Glomerular visceral epithelial cell (primary cell): Measurements from ENCODE around the gene FBXL16.

Experiments used
- DNase-seq: peaks from one replicate; pipeline ENCODE4 v3.0.0-alpha.2; 2016; ENCODE audit errors: extremely low spot score

FBXL16 gene

DNA sequence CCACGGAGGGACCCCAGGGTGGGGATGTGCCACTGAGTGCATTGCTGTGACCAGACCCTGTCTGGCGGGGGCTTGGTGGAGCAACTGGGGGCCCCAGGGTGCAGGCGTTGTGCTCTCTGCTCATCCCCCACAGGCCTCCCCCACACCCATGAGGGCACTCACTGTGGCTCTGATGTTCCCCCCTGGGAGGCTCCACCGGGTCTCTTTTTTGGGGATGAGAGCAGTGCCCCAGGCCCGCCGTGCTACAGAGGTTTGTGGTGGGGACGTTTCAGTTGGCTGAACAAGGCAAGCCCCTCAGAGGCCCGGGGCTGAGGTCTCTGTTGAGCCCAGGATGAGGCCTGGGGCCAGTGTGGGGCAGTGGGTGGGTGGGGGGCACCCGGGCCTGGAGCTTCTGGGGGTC, 18.1 kb upstream of the FBXL16 start:
- DNase-seq: no peak

DNA sequence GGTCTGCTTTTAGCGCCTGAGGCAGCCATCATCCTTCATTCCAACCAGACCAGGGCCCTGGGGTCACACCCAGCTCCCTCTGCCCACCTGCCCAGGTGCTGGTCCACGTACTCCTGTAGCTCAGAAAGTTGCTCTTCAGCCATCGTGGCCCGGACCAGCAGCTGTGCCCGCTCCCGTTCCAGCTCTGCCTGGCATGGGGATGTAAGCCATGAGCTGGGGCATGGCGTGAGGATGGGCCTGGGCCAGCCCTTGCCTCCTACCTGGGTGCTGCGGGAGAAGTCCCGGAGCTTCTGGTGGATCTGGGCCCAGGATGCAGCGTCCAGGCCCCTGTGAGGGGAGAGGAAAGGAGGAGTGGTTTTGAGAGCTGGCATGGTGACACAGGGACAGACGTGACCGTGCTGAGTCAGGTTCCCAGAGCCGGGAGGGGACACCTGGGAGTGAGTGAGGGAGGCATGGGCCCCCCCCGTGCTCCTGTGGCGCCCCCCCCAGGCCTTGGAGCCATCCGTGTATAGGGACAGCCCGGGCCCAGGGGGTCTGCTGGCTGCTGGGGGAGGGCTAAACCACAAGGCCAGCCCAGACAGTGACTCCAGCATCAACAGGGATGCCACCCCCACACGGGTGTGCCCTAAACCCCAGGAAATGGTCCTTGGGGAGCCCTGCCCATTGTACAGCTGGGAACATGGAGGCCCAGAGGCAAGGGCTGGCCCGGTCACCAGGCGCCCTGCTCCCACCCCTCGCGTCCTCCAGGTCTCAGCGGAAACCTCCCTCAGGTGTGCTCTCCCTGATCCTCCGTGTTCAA, 17.4 kb upstream of the FBXL16 start:
- no peak for DNase-seq

DNA sequence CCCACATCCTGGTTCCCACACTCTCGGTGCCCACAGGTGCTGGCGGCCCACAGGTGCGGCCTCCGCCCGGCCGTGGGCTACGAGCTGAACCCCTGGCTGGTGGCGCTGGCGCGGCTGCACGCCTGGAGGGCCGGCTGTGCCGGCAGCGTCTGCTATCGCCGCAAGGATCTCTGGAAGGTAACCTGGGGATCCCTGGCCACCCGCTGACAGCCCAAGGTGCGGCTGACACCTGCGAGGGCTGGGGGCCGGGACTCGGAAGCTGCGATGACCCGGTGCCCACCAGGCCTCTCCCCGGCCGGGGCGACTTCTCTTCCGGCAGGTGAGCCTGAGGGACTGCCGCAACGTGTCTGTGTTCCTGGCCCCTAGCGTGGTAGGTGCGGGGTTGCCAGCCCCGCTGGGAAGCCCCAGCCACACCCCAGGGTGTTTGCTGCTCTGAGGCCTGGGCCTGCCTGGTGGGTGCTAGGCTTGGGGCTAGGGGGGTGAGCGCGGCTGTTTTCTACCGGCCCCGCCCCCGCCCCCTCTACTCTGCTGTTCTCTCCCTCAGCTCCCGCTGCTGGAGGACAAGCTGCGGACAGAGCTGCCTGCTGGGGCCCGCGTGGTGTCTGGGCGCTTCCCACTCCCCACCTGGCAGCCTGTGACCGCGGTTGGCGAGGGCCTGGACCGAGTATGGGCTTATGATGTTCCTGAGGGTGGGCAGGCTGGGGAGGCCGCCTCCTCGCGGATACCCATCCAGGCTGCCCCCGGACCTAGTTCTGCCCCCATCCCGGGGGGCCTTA, 16.4 kb upstream of the FBXL16 start:
- no peak for DNase-seq

DNA sequence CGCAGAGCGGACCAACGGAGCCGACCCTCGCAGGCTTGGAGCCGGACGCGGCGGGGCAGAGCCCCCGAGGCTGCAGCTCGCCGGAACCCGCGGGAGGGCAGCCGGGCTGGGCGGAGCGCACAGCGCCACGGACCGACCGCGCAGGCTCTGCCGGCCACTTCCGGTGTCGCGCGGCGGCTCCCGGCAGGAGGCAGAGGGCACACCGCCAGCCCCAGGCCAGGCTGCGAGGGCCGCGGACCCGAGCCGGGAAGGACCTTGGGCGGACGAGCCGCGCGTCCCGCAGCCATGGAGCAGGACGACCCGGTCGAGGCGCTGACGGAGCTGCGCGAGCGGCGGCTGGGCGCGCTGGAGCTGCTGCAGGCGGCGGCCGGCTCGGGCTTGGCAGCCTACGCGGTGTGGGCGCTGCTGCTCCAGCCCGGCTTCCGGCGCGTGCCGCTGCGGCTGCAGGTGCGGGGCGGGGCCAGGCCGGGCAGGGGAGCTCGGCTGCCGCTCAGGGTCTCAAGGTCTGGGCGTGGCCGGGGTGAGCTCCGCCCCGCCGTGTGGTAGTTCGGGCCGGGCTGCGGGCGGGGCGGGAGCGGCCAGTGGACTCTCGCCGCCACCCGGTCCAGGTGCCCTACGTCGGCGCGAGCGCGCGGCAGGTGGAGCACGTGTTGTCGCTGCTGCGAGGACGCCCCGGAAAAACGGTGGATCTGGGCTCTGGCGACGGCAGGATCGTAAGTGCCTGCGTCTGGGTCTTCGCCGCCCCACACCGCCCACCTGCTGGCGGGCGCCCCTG, 15.6 kb upstream of the FBXL16 start, which contains the start of gene ANTKMT:
ANTKMT (plus strand) TSS at position 157 of the 775 bp plus-strand sequence; CDS start at position 286, 129 bp downstream.
- DNase-seq: peak; percentile 84

DNA sequence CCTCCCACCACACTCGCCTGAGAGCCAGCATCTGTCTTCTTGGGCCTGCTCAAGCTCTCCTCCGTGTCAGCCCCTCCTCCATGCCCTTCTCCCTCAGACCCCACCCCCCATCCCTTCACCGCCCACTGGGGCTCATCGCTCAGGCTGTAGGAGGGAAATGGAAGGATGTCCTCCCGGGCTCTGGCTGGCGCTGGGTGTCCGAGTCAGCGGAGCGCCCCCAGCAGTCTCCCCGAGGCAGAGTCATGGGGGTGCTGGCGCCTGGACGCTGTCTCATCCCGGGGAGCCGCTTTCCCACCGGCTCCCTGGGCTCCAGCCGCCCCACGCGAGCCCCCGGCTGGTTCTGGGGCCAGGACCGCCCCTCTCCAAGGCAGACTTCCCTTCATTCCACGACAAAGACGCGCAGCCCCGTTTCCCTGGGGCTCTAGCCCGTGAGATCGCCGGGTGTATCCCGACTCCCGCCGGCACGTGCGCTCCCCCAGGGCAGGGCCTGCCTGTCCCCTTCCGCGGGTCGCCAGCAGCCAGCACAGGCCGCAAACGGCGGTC, 14.9 kb upstream of the FBXL16 start:
- DNase-seq: peak; percentile 72

DNA sequence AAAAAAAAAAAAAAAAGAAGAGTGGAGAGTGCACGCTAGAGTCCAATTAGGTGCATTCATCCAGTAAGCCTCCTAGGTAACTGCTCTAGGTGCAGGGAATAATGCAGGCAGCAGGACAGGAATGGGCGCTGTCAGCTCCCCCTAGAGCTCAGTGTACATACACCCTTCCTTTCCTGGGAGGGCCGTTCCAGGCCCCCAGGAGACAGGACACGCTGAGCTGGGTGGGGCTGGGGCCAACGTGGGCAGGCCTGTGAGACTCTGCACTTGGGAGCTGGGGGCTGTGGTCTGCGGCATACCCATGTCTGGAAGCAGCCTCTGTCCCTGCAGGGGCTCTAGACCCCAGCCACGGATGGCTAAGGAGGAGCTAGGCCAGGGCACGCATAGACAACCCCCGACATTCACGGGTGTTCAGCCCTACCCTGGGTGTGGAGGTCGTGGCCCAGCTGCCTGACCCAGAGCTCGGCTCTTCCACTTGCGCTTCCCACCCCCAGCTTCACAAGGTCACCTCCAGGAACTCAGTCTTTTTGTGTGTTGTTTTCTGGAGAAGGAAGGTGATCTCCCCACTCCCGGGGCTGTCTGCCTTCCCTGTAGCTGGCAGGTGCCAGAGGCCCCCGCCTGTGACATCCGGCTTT, 14.3 kb upstream of the FBXL16 start:
- DNase-seq: peak; percentile 43

DNA sequence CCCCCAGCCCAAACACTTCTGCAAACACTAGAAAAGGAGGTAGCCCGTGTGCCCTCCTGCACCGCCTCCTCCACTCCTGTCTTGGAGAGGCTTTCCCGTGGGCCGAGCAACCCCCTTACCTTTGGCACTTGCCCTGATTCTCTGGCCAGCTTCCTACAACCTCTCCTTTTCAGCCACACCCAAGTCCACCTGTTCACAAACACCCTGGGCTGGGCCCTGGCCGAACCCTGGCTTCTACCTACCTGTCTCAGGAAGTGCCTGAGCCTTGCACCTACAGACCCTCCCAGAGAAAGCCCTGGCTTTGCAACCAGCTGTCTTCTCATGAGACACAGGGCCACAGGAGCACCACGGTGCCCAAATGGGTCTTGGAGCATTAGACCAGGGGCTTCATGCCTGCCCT, 13.3 kb upstream of the FBXL16 start:
- no peak for DNase-seq

DNA sequence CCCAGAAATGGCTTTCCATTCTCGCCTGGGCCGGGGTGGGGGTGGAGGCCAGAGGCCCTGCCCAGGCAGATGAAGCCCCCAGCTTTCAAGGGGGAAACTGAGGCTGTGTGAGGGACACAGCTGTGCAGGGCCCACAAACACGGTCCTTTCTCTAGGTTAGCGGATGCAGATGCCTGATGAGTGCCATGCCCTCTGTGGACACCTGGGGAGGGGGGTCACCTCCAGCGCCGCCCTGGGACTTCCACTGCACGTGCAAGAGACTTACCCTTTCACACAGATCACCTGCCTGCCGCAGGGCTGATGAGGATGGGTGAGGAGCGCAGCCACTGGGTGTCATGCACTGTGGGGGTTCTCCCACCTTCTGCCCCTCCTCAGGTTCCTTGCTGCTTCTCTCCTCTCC, 12.8 kb upstream of the FBXL16 start:
- no peak for DNase-seq

DNA sequence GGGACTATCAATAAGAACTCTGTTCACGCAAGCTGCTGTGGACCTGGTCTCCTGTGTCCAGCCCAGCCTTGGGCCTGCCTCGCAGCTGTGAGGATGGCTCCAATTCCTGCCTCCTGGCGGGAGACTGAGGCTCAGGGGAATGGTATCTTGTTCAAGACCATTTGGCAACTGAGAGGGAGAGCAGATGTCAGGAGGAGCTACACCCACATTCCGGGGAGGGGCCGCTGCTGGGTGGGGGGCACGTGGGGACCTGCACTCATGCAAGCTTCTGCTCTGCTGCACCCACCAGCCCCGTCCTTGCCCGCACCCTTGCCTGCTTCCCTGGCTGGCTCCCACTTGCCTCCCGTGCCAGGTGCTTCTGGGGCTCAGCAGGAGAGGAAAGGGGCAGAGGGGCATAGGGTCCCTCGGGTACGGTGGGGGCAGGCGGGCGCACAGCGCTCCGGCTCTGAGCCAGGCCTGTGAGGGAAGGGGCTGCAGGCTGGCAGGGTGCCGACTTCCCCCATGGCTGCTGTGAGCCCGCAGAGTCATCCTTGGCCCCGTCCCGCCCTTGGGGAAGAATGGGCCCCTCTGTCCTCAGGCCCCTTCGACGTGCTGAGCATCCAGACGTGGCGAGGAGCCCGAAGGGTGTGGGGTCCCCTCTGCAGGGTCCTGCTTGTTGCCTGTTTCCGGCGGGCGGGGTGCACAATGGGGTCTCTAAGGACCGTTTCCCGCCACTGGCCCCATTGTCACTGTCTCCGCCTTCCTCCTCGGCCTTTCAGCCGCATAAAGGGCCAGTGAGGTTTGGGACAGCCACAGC, 12.0 kb upstream of the FBXL16 start:
- DNase-seq: no peak

DNA sequence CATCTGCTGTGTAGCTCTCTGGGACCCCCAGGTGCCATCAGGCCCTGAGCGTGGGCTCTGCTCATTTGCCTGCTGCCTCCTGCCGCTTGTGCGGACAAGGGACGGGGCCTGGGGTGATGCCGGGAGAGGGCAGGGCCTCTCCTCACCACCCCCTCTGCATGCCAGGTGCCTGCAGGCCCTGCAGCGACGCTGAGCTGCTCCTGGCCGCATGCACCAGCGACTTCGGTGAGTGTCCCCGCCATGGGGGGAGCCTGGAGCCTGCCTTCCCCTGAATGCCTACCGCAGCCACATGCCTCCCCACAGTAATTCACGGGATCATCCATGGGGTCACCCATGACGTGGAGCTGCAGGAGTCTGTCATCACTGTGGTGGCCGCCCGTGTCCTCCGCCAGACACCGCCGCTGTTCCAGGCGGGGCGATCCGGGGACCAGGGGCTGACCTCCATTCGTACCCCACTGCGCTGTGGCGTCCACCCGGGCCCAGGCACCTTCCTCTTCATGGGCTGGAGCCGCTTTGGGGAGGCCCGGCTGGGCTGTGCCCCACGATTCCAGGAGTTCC, 11.2 kb upstream of the FBXL16 start:
- no peak for DNase-seq

DNA sequence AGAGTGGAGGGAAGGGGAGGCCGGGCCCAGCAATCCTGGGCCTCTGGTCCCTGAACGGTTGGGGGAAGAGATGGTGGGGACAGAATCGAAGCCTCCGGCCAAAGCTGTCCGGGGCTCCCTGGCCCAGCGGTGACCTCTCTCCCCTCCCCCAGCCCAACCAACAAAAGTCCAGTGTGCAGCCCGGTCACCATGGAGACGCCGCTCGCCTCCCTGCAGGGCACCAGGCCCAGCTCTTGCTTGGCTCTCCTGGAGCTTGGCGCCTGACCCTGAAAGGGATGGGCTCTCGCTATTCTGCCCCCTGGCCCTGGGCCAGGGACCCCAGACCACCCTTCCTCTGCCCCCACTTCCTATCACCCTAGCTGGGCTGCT, 10.6 kb upstream of the FBXL16 start:
- no peak for DNase-seq

DNA sequence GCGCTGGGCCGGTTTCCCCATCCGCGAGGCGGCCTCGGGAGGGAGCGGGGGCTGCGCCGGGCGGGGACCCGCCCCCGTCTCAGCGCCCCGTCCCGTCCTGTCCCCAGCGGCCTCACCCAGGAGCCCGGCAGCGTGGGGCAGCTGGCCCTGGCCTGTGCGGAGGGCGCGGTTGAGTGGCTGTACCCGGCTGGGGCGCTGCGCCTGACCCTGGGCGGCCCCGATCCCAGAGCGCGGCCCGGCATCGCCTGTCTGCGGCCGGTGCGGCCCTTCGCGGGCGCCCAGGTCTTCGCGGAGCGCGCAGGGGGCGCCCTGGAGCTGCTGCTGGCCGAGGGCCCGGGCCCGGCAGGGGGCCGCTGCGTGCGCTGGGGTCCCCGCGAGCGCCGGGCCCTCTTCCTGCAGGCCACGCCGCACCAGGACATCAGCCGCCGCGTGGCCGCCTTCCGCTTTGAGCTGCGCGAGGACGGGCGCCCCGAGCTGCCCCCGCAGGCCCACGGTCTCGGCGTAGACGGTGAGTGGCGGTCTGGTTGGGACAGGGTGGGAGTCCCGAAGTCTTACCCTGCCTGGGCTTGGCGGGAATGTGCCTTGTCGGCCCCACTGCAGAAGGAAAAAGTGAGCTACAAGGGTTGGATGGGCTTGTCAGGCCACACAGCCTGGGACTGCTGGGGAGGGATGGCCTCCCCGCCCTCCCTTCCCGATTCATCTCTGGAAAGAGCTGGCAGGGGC, 10.0 kb upstream of the FBXL16 start:
- no peak for DNase-seq

DNA sequence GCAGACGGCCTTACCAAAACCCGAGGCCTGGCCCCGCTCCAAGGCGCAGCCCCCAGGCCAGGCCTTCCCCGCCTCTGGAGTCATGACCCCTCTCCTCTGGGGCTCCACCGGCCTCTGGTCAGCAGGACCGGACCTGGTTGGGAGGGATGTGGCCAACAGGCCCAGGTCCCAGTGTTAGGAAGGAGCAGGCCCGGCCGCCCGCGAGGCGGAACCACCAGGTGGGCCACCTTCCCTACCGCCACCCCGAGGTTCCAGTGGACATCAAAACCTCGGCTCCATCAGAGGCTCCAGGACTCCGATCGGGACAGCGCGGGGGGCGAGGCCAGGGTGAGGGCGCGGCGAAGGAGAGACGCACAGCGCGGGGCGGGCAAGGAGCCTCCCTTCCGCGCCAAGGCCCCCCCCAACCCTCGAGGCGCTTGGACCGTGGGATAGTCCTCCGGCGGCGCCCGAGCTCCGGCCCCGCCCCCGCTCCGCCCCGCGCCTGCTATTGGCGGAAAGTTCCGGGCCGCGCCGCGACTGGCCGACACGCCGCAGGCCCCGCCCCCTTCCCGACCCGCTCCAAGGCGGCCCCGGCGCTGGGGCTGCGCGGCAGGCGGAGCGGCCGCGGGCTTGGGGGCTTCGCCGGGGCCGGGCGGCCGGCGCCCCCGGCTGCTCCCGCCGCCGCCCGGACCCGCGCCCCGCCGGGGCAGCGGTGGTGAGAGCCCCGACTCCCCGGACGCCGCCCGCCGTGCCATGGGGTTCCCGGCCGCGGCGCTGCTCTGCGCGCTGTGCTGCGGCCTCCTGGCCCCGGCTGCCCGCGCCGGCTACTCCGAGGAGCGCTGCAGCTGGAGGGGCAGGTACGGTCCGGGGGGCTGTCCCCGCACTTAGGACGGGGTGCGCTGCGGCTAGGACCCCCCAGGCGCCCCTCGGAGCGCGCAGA, 9.2 kb upstream of the FBXL16 start, which contains the start of gene METRN:
METRN (plus strand) TSS at position 561 of the 919 bp plus-strand sequence; CDS start at position 733, 172 bp downstream.
- DNase-seq: peak; percentile 84

DNA sequence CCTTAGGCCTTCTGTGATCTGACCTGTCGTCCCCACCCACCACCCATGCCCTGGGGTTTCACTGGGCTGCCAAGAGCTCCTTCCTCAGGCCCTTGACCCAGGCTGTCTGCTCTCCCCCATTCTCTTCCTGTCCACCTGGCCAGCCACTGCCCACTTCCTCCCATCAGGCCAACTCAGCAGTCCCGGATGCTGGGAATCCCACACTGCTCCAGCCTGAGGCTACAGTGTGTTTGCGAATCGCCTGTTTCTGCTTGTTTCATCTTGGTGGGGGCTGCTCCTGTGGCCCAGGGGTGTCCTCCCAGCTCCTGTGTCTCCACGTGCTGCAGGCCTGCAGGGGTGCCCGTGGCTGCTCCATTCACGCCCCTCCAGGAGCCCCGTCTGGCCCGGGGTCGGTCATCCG, 8.5 kb upstream of the FBXL16 start:
- DNase-seq: no peak

DNA sequence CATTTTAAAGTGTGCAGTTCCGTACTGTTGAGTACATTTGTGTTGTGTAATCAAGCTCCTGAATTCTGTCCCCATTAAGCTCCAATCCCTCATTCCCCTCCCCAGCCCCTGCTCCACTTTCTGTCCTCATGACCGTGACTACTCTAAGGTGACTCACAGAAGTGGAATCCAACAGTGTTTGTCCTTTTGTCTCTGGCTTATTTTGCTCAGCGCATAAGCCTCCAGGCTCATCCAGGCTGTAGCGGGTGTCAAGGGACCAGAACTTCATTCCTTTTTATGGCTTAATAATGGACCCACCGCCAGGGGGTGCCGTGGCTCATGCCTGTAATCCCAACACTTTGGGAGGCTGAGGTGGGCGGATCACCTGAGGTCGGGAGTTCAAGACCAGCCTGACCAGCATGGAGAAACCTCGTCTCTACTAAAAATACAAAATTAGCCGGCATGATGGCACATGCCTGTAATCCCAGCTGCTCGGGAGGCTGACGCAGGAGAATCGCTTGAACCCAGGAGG, 7.2 kb upstream of the FBXL16 start:
- peak; percentile 86 for DNase-seq

DNA sequence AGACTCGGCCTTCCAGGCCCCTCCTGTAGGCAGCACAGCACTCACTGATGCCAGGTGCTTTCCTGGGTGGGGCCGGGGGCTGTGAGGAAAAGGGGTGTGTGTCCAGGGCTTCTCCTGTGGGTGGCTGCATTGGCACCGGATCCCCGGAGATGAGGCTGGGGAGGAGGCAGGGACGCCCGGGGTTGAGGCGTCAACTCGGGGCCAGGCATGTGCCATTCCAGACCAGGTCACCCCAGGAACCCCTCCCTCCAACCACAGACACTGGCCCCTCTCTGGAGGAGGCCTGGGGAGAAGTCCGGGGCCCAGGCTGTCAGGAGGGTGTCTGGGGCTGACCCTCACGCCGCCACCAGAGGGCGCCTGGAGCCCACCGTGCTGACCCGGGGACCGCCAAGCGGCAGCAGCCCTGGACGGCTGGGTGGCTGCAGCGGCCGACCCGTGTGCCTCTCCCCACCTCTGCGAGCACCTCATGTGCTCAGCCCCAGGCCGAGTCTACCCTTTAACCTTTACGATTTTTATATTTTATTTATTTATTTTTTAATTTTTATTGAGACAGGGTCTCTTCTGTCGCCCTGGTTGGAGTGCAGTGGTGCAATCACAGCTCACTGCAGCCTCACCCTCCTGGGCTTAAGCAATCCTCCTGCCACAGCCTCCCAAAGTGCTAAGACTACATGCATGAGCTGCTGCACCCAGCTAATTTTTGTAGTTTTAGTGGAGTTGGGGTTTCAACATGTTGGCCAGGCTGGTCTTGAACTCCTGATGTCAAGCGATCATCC, 6.1 kb upstream of the FBXL16 start:
- DNase-seq: peak; percentile 75

DNA sequence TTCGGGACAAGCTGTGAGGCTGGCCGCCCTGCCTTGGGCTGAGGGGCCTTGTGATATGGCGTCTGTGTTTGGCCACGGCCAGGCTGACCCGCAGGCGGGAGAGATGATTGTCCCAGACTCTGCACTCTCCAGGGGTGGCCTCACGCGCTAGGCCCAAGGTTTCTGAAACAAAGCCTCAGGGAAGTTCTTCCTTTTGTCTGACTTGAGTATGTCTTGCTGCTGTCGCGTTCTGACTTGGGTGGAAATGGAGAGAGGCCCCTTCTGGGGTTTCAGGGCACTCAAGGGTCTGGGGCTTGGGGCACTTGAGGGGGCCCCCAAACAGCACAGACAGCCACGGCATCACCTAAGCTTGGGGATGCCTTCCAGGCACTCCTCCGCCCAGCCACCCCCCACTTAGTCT, 5.5 kb upstream of the FBXL16 start:
- DNase-seq: no peak
